T-helper 1 cell (primary cell): ENCODE measurements around the gene GRAMD1C.
"Not testable (repeated sequence)": the region's sequence is repeated elsewhere in the genome, so short reads cannot be mapped to it uniquely, and the experiment has no call there.

Experiments
- DNase-seq, 5 donors: peaks; one replicate each; pipeline ENCODE4 v3.0.0-alpha.2; 2012 to 2020
- total RNA-seq, 4 donors: gene quantifications; one replicate each; lab custom pipeline; 2026; lab: John Stamatoyannopoulos, UW

Gene GRAMD1C
- total RNA-seq, result 0.24 to 1.5 (median 0.58) reads per million in 4 donors

GRCh38 chr3:113838631-113839209 lies at the start of gene GRAMD1C:
Gene GRAMD1C, plus strand, starts transcription at chr3:113838788. Its CDS starts 122 bp downstream, at chr3:113838910.
- peak; percentile 71 to 85 (median 78) for DNase-seq

- no peak for DNase-seq
These were observed 47.2 kb upstream of the GRAMD1C start for GRCh38 chr3:113791381-113791780.

- no peak for DNase-seq
These were observed 44.1 kb upstream of the GRAMD1C start for GRCh38 chr3:113794526-113794925.

- DNase-seq, result no peak
These were observed 42.9 kb upstream of the GRAMD1C start for GRCh38 chr3:113795693-113796092.

- no peak for DNase-seq
These were observed 35.7 kb upstream of the GRAMD1C start for GRCh38 chr3:113802795-113803455.

GRCh38 chr3:113804661-113805060 lies 33.9 kb upstream of the GRAMD1C start:
- DNase-seq, result no peak

- no peak for DNase-seq
These were observed 33.3 kb upstream of the GRAMD1C start for GRCh38 chr3:113805249-113805648.

GRCh38 chr3:113812854-113813253 lies 25.7 kb upstream of the GRAMD1C start:
- no peak for DNase-seq

GRCh38 chr3:113819866-113820265 lies 18.7 kb upstream of the GRAMD1C start:
- DNase-seq, result no peak

GRCh38 chr3:113825090-113825489 lies 13.5 kb upstream of the GRAMD1C start:
- no peak for DNase-seq

- DNase-seq, result no peak
These were observed 10.0 kb upstream of the GRAMD1C start for GRCh38 chr3:113828600-113828999.

GRCh38 chr3:113829576-113830354 lies 8.8 kb upstream of the GRAMD1C start:
- DNase-seq, result no peak

GRCh38 chr3:113831103-113831355 lies 7.6 kb upstream of the GRAMD1C start:
- no peak for DNase-seq

GRCh38 chr3:113832477-113833164 lies 6.0 kb upstream of the GRAMD1C start:
- DNase-seq, result peak in 1 of 5 donors; percentile 6

- no peak for DNase-seq
These were observed 3.6 kb upstream of the GRAMD1C start for GRCh38 chr3:113834983-113835382.

GRCh38 chr3:113839551-113839950 lies 963 bp downstream of the GRAMD1C start:
- no peak for DNase-seq

- DNase-seq, result peak in 1 of 5 donors; percentile 18
These were observed 6.1 kb downstream of the GRAMD1C start for GRCh38 chr3:113844622-113845222.

- DNase-seq, result no peak
These were observed 8.7 kb downstream of the GRAMD1C start for GRCh38 chr3:113847247-113847646.

- DNase-seq, result no peak
These were observed 9.3 kb downstream of the GRAMD1C start for GRCh38 chr3:113847664-113848461.

GRCh38 chr3:113849071-113849470 lies 10.5 kb downstream of the GRAMD1C start:
- not testable (repeated sequence) for DNase-seq

- not testable (repeated sequence) for DNase-seq
These were observed 11.3 kb downstream of the GRAMD1C start for GRCh38 chr3:113849841-113850240.

GRCh38 chr3:113850391-113850790 lies 11.8 kb downstream of the GRAMD1C start:
- not testable (repeated sequence) for DNase-seq
